Measurements from ENCODE around the gene ATXN7L3.
"Not testable (repeated sequence)": the region's sequence is repeated elsewhere in the genome, so short reads cannot be mapped to it uniquely, and the experiment has no call there.

ATXN7L3 gene

DNA sequence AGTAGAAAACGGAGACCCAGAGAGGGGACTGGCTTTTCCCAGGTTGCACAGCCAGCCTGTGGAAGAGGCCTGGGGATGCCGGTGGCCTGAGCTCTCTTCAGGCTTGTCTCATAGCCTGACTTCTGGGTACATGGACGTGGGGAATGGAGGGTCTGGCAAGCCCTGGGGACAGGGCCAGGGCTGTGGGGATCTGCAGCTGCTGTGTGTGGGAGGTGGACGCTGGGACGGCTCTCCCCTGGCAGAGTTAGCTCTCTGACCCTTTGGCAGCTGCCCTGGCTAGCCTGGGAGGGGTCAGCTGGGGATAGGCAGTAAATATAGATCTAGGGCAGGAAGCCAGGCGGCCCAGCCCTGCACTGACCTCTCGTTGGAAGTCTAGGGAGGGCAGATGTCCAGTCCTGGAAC is 47.8 kb upstream of the ATXN7L3 start:
- Histone ChIP-seq H3K9me3 (ENCODE audit: control insufficient read depth, insufficient read depth, low read depth, low read length) (no peaks in the 10 kb centered on the region), H3K27ac (ENCODE audit: extremely low read depth, low read depth, low read length) (no peak overlapping the region), H3K4me1 (ENCODE audit: control insufficient read depth, insufficient read depth, low read length) (0 out of 2 replicates have a peak, but pooled peaks cover 2% of the 10 kb centered on the region), H3K4me3 (ENCODE audit: low read depth, low read length) (no peak overlapping the region), H3K36me3 (ENCODE audit: control insufficient read depth in 2 of 2, insufficient read depth in 1 of 2, low read length in 2 of 2) (no peaks in the 10 kb centered on the region)
- peak; percentile 53 for TF ChIP-seq ZNF623 (tag by site-specific recombination; IDR thresholded peaks at IDR 0.05)
- TF ChIP-seq ZNF707 (tag by site-specific recombination; IDR thresholded peaks at IDR 0.05), result no peak
- CTCF ChIA-PET, result interaction anchor here (0.6 to 1.2 kb wide), 4 partner anchors 17 to 679 kb away, joined by 3 to 5 read pairs (median 4); no protein-coding TSS in a partner anchor
- POLR2A ChIA-PET, result interaction anchor here (0.6 to 1.1 kb wide), 3 partner anchors 11 to 291 kb away, joined by 3 to 4 read pairs (median 4); no protein-coding TSS in a partner anchor

DNA sequence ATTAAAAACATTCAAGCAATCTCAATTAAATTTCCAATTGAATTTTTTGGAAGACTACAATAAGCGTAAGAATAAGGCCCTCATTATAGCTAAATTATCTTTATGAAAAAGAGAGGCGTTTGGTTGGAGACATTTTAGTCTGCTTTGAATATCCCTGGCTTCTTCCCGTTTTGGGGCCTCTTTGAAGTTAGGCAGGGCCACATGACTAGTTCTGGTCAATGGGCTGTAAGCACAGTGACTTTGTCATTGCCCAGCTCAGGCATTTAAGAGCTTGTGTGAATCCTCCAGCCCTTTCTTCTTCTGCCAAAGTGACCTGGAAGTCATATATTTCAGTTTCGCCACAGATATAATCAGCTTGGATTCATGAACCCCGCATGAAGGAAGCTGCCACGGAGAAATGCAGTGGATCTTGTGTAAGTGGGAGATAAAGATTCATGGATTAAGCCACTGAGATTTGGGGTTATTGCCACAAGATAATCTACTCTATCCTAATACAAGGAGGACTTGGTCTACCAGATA is 41.5 kb upstream of the ATXN7L3 start:
- POLR2A ChIA-PET, result interaction anchor here (0.7 kb wide), 1 partner anchor 346 kb away, joined by 4 read pairs; no protein-coding TSS in a partner anchor
- no peaks in the 10 kb centered on the region for H3K9me3 ChIP-seq (ENCODE audit: control insufficient read depth, insufficient read depth, low read depth, low read length)
- H3K4me3 ChIP-seq (ENCODE audit: low read depth, low read length), result no peak overlapping the region

DNA sequence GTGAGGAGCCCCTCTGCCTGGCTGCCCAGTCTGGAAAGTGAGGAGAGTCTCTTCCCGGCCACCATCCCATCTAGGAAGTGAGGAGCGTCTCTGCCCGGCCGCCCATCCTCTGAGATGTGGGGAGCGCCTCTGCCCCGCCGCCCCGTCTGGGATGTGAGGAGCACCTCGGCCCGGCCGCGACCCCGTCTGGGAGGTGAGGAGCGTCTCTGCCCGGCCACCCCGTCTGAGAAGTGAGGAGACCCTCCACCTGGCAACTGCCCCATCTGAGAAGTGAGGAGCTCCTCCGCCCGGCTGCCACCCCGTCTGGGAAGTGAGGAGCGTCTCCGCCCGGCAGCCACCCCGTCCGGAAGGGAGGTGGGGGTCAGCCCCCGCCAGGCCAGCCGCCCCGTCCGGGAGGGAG is 38.2 kb upstream of the ATXN7L3 start:
- CTCF ChIA-PET; H3K36me3 ChIP-seq (ENCODE audit: control insufficient read depth in 2 of 2, insufficient read depth in 1 of 2, low read length in 2 of 2); H3K9me3 ChIP-seq (ENCODE audit: control insufficient read depth, insufficient read depth, low read depth, low read length); H3K27ac ChIP-seq (ENCODE audit: extremely low read depth, low read depth, low read length); H3K4me3 ChIP-seq (ENCODE audit: low read depth, low read length); POLR2A ChIA-PET: not testable (repeated sequence)
- H3K4me1 ChIP-seq (ENCODE audit: control insufficient read depth, insufficient read depth, low read length), result peaks cover 10% of the 10 kb centered on the region

More for the DNA sequence above, 41.5 kb upstream of the ATXN7L3 start:
- Histone ChIP-seq H3K4me1 (ENCODE audit: control insufficient read depth, insufficient read depth, low read length) (0 out of 2 replicates have a peak, but pooled peaks cover 2% of the 10 kb centered on the region), H3K27ac (ENCODE audit: extremely low read depth, low read depth, low read length) (no peak overlapping the region), H3K36me3 (ENCODE audit: control insufficient read depth in 2 of 2, insufficient read depth in 1 of 2, low read length in 2 of 2) (no peaks in the 10 kb centered on the region)
- CTCF ChIA-PET, result interaction anchor here (0.6 to 1.1 kb wide), 2 partner anchors 24 to 294 kb away, joined by 4 to 6 read pairs; no protein-coding TSS in a partner anchor
- TF ChIP-seq ZNF214 (tag by site-specific recombination; IDR thresholded peaks at IDR 0.05; ENCODE audit: borderline replicate concordance), result no peak
- no peak for TF ChIP-seq ZNF175 (tag by site-specific recombination; IDR thresholded peaks at IDR 0.05)
- no peak for TF ChIP-seq ZNF701 (tag by site-specific recombination; IDR thresholded peaks at IDR 0.05)
- TF ChIP-seq, protein P1, sequence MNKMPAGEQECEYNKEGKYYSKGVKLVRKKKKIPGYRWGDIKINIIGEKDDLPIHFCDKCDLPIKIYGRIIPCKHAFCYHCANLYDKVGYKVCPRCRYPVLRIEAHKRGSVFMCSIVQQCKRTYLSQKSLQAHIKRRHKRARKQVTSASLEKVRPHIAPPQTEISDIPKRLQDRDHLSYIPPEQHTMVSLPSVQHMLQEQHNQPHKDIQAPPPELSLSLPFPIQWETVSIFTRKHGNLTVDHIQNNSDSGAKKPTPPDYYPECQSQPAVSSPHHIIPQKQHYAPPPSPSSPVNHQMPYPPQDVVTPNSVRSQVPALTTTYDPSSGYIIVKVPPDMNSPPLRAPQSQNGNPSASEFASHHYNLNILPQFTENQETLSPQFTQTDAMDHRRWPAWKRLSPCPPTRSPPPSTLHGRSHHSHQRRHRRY (tag by site-specific recombination; IDR thresholded peaks at IDR 0.05), result no peak
- TF ChIP-seq, protein P2, sequence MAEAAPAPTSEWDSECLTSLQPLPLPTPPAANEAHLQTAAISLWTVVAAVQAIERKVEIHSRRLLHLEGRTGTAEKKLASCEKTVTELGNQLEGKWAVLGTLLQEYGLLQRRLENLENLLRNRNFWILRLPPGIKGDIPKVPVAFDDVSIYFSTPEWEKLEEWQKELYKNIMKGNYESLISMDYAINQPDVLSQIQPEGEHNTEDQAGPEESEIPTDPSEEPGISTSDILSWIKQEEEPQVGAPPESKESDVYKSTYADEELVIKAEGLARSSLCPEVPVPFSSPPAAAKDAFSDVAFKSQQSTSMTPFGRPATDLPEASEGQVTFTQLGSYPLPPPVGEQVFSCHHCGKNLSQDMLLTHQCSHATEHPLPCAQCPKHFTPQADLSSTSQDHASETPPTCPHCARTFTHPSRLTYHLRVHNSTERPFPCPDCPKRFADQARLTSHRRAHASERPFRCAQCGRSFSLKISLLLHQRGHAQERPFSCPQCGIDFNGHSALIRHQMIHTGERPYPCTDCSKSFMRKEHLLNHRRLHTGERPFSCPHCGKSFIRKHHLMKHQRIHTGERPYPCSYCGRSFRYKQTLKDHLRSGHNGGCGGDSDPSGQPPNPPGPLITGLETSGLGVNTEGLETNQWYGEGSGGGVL (tag by site-specific recombination; IDR thresholded peaks at IDR 0.05), result no peak
- TF ChIP-seq SALL2 (tag by site-specific recombination; IDR thresholded peaks at IDR 0.05; ENCODE audit: borderline replicate concordance), result no peak
- TF ChIP-seq FEZF1 (tag by site-specific recombination; IDR thresholded peaks at IDR 0.05), result no peak
- TF ChIP-seq BCL11B (tag by site-specific recombination; IDR thresholded peaks at IDR 0.05; ENCODE audit: low read depth), result no peak
- no peak for TF ChIP-seq ZNF404 (tag by site-specific recombination; IDR thresholded peaks at IDR 0.05)
- TF ChIP-seq ZNF776 (tag by site-specific recombination; IDR thresholded peaks at IDR 0.05; ENCODE audit: borderline replicate concordance), result no peak
- TF ChIP-seq ZNF837 (tag by site-specific recombination; IDR thresholded peaks at IDR 0.05), result no peak
- TF ChIP-seq, protein P3, sequence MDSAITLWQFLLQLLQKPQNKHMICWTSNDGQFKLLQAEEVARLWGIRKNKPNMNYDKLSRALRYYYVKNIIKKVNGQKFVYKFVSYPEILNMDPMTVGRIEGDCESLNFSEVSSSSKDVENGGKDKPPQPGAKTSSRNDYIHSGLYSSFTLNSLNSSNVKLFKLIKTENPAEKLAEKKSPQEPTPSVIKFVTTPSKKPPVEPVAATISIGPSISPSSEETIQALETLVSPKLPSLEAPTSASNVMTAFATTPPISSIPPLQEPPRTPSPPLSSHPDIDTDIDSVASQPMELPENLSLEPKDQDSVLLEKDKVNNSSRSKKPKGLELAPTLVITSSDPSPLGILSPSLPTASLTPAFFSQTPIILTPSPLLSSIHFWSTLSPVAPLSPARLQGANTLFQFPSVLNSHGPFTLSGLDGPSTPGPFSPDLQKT (IDR thresholded peaks at IDR 0.05; ENCODE audit: borderline replicate concordance, low read depth, low read length), result no peak
- TF ChIP-seq ZNF2 (tag by site-specific recombination; IDR thresholded peaks at IDR 0.05), result no peak
- no peak for TF ChIP-seq KLF10 (tag by site-specific recombination; IDR thresholded peaks at IDR 0.05)
- no peak for TF ChIP-seq HOXA7 (CRISPR knock-in tag; IDR thresholded peaks at IDR 0.05; ENCODE audit: borderline replicate concordance)
- TF ChIP-seq SETDB1 (IDR thresholded peaks at IDR 0.05; ENCODE audit: insufficient read length, low read length), result no peak
- TF ChIP-seq ZFP3 (tag by site-specific recombination; IDR thresholded peaks at IDR 0.05; ENCODE audit: low read depth), result no peak
- TF ChIP-seq ZNF133 (tag by site-specific recombination; IDR thresholded peaks at IDR 0.05), result no peak
- TF ChIP-seq, protein P4, sequence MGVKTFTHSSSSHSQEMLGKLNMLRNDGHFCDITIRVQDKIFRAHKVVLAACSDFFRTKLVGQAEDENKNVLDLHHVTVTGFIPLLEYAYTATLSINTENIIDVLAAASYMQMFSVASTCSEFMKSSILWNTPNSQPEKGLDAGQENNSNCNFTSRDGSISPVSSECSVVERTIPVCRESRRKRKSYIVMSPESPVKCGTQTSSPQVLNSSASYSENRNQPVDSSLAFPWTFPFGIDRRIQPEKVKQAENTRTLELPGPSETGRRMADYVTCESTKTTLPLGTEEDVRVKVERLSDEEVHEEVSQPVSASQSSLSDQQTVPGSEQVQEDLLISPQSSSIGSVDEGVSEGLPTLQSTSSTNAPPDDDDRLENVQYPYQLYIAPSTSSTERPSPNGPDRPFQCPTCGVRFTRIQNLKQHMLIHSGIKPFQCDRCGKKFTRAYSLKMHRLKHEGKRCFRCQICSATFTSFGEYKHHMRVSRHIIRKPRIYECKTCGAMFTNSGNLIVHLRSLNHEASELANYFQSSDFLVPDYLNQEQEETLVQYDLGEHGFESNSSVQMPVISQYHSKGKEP (tag by site-specific recombination; IDR thresholded peaks at IDR 0.05), result no peak
- TF ChIP-seq, protein P5, sequence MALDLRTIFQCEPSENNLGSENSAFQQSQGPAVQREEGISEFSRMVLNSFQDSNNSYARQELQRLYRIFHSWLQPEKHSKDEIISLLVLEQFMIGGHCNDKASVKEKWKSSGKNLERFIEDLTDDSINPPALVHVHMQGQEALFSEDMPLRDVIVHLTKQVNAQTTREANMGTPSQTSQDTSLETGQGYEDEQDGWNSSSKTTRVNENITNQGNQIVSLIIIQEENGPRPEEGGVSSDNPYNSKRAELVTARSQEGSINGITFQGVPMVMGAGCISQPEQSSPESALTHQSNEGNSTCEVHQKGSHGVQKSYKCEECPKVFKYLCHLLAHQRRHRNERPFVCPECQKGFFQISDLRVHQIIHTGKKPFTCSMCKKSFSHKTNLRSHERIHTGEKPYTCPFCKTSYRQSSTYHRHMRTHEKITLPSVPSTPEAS (tag by site-specific recombination; IDR thresholded peaks at IDR 0.05), result no peak
